Osteoblast (primary cell): ENCODE data around the gene KNDC1. TPM values are rescaled to one million over a fixed set of nuclear protein-coding genes. Genes with fewer than 3 reads are reported as not detected.

ENCODE experiments used
- DNase-seq: peaks from one replicate; pipeline ENCODE4 v3.0.0; 2011; ENCODE audit warnings: low spot score, mixed read lengths; ENCODE audit not compliant: insufficient read length; ENCODE audit errors: missing footprints
- H2AFZ ChIP-seq: 2 replicates; pipeline ENCODE4 v1.6.0; 2011; ENCODE audit warnings: mild to moderate bottlenecking, low read length
- H3K27ac ChIP-seq: 2 replicates; pipeline ENCODE4 v1.5.1; 2011; ENCODE audit warnings: mild to moderate bottlenecking, low read depth, low read length, moderate library complexity
- H3K27me3 ChIP-seq: 2 replicates; pipeline ENCODE4 v1.6.0; 2012; ENCODE audit warnings: mild to moderate bottlenecking, control low read depth, inconsistent platforms, low read length, moderate library complexity; ENCODE audit not compliant: insufficient read depth
- H3K36me3 ChIP-seq: 2 replicates; pipeline ENCODE4 v1.5.1; 2011; ENCODE audit warnings: mild to moderate bottlenecking, low read length, control low read depth, moderate library complexity; ENCODE audit not compliant: insufficient read depth
- H3K4me1 ChIP-seq: 2 replicates; pipeline ENCODE4 v1.5.1; 2011; ENCODE audit warnings: mild to moderate bottlenecking, low read length, control low read depth, moderate library complexity; ENCODE audit not compliant: insufficient read depth
- H3K4me2 ChIP-seq: 2 replicates; pipeline ENCODE4 v1.6.0; 2011; ENCODE audit warnings: mild to moderate bottlenecking, low read length; ENCODE audit not compliant: insufficient read depth
- H3K4me3 ChIP-seq: fragments of 200-600 bp; sonication (generic); 3 replicates; pipeline ENCODE4 v1.5.1; 2012; ENCODE audit warnings: mild to moderate bottlenecking, low read length, inconsistent platforms; ENCODE audit not compliant: insufficient read depth
- H3K79me2 ChIP-seq: 2 replicates; pipeline ENCODE4 v1.6.0; 2012; ENCODE audit warnings: mild to moderate bottlenecking, low read length, control low read depth, inconsistent platforms; ENCODE audit not compliant: insufficient read depth
- H3K9me3 ChIP-seq: 2 replicates; pipeline ENCODE4 v1.5.1; 2011; ENCODE audit warnings: low read depth, low read length, control low read depth
- H4K20me1 ChIP-seq: 2 replicates; pipeline ENCODE4 v1.6.0; 2012; ENCODE audit warnings: mild to moderate bottlenecking, low read length, control low read depth; ENCODE audit not compliant: insufficient read depth
- CTCF ChIP-seq: IDR thresholded peaks from 2 replicates; pipeline ENCODE4 v1.5.1; 2011; ENCODE audit warnings: mild to moderate bottlenecking, low read depth, low read length, moderate library complexity; ENCODE audit errors: extremely low read depth
- total RNA-seq: library from RNA; depleted of rRNA; stranded (reverse); fragments of >200 nt; gene quantifications from 2 replicates; pipeline ENCODE4 v1.2.3, GENCODE V29; 2012

KNDC1 gene
- total RNA-seq, 1 donor, result not detected

DNA sequence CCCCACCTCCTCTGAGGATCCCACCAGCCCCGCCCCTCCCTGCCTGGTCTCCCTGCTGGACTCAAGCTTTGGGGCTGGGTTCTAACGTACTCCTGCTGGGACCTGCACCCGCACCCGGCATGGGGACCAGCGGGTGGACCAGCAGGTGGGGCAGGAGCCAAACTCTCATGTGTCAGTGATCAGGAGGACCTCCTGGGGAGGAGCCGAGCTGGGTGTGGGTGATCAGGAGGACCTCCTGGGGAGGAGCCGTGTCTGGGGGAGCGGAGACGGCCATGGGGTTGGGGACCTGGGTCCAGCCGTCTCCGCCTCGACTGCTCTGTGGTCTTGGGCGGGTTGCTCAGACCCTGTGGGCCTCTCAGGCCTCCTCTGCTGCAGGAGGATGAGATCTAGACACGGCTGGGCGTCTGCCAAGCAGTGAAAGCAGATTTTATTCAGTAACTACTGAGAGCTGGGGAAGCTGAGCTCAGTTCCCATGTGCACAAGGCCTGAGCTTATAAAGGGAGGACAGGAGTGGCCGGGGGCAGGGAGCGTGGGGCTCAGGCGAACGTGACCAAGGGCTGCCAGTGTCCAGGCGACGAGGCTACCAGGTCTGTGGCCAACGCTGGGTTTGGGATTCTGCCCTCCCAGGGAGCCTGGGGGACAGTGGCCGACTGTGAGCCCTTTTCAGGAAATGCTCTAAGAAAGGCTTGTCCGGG lies 36.3 kb downstream of the KNDC1 start:
- no peak for DNase-seq
- Histone ChIP-seq H3K4me1 (no peaks in the 10 kb centered on the region), H3K36me3 (no peaks in the 10 kb centered on the region), H3K4me2 (no peak overlapping the region), H4K20me1 (no peaks in the 10 kb centered on the region), H3K27me3 (no peaks in the 10 kb centered on the region), H3K79me2 (no peaks in the 10 kb centered on the region), H2AFZ (no peak overlapping the region), H3K27ac (no peak overlapping the region), H3K4me3 (no peak overlapping the region), H3K9me3 (no peaks in the 10 kb centered on the region)
- TF ChIP-seq CTCF, result no peak

DNA sequence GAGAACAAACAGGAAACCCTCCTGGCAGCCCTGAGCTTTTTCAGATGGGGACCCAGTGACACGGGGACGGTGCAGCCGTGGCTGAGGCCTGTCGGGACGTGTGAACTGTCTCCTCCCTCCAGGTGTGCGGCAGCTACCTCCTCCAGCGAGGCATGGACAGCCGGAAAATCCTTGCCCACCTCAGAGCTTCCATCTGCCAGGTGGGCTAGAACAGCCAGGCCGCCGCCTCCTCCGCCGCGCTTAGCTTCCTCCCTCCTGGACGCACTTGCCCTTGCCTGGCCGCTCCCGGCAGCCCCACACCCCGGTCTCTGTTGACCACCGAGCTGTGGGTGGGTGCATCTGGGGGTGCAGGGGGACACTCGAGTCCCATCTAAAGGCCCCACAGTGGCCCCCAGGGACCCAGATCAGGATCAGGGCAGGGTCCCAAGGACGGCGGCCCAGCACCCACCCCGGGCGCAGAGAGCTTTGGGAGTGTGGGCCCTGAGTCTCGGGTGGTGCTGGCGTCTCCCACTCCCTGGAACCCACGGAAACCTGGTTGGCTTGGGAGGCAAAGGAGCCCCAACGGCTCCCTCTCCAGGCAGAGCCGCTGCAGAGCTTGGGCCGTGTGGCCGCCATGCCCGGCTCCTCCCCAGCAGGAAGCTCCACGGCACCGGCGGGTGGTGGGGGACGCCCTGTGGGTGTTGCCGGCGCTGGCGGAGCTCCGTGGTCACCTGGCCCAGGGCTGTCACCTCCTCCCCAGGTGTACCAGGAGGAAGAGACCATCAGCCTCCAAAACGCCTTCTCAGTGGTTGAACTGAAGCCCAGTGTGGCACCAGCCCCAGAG lies 37.1 kb downstream of the KNDC1 start:
- H3K9me3 ChIP-seq, result no peaks in the 10 kb centered on the region
- no peaks in the 10 kb centered on the region for H3K79me2 ChIP-seq
- H3K36me3 ChIP-seq, result no peaks in the 10 kb centered on the region
- H4K20me1 ChIP-seq, result no peaks in the 10 kb centered on the region
- TF ChIP-seq CTCF, result no peak
- H3K4me3 ChIP-seq, result no peak overlapping the region
- no peaks in the 10 kb centered on the region for H3K27me3 ChIP-seq
- no peak for DNase-seq
- no peaks in the 10 kb centered on the region for H3K4me1 ChIP-seq
- no peak overlapping the region for H3K27ac ChIP-seq
- no peak overlapping the region for H3K4me2 ChIP-seq
- no peak overlapping the region for H2AFZ ChIP-seq

GRCh38 chr10:133197786-133198185 lies 37.8 kb downstream of the KNDC1 start:
- Histone ChIP-seq H3K4me3 (no peak overlapping the region), H2AFZ (no peak overlapping the region), H3K79me2 (no peaks in the 10 kb centered on the region), H3K27ac (no peak overlapping the region), H3K27me3 (no peaks in the 10 kb centered on the region), H3K4me2 (no peak overlapping the region), H3K9me3 (no peaks in the 10 kb centered on the region), H4K20me1 (no peaks in the 10 kb centered on the region), H3K36me3 (no peaks in the 10 kb centered on the region), H3K4me1 (no peaks in the 10 kb centered on the region)
- DNase-seq, result no peak
- no peak for TF ChIP-seq CTCF

- Histone ChIP-seq H3K79me2 (no peaks in the 10 kb centered on the region), H2AFZ (no peak overlapping the region), H3K27ac (no peak overlapping the region), H3K9me3 (no peaks in the 10 kb centered on the region), H3K27me3 (no peaks in the 10 kb centered on the region), H3K4me1 (no peaks in the 10 kb centered on the region), H3K4me3 (no peak overlapping the region), H3K4me2 (no peak overlapping the region), H4K20me1 (no peaks in the 10 kb centered on the region), H3K36me3 (no peaks in the 10 kb centered on the region)
- TF ChIP-seq CTCF, result no peak
- no peak for DNase-seq
Measured at GRCh38 chr10:133198206-133198605, 38.2 kb downstream of the KNDC1 start.
